CD4-positive, alpha-beta T cell (primary cell): Measurements from ENCODE around the gene FYN. TPM values are rescaled to one million over a fixed set of nuclear protein-coding genes. Genes with fewer than 3 reads are reported as not detected.
"Not testable (repeated sequence)": the region's sequence is repeated elsewhere in the genome, so short reads cannot be mapped to it uniquely, and the experiment has no call there.

Experiments used
- ATAC-seq: fragments of 200-7000 bp; cut with Tn5 transposase; one replicate; pipeline ENCODE4 v1.10.0; 2022; ENCODE audit warnings: mild to moderate bottlenecking; ENCODE audit not compliant: poor library complexity
- CTCF ChIA-PET: fragments of 350-600 bp; sonication (Branson Sonifier 250); formaldehyde crosslinking; loops from one replicate; lab custom pipeline; 2021; ENCODE audit warnings: antibody characterized with exemption, inconsistent platforms; lab: Charles Lee
- POLR2A ChIA-PET: fragments of 350-600 bp; sonication (Branson Sonifier 250); formaldehyde crosslinking; loops from one replicate; lab custom pipeline; 2021; ENCODE audit warnings: antibody characterized with exemption, inconsistent platforms; lab: Charles Lee
- DNase-seq, 14 experiments: peaks; one replicate each; pipeline ENCODE4 v3.0.0-alpha.2; 2013 to 2020; ENCODE audit warnings: mixed read lengths in 2 of 14
- H3K27ac ChIP-seq, 2 donors: one replicate each; pipeline versions ENCODE4 v1.5.1 to v1.7.0; 2013; ENCODE audit warnings: low read length in 2 of 2, low read depth in 1 of 2, mild to moderate bottlenecking in 1 of 2
- H3K27me3 ChIP-seq, 2 experiments: 1 replicate in 1 of 2; 2 replicates in 1 of 2; pipeline versions ENCODE4 v1.6.1 to v1.7.0; 2013; ENCODE audit warnings: low read length in 2 of 2, control low read depth in 1 of 2, mild to moderate bottlenecking in 1 of 2, moderate library complexity in 1 of 2; ENCODE audit not compliant: insufficient read depth in 2 of 2, control insufficient read depth in 1 of 2
- H3K36me3 ChIP-seq: one replicate; pipeline ENCODE4 v1.6.1; 2013; ENCODE audit warnings: low read length, control low read depth; ENCODE audit not compliant: insufficient read depth
- H3K4me1 ChIP-seq: one replicate; pipeline ENCODE4 v1.6.1; 2013; ENCODE audit warnings: low read length, control low read depth; ENCODE audit not compliant: insufficient read depth
- H3K4me3 ChIP-seq: one replicate; pipeline ENCODE4 v1.5.1; 2013; ENCODE audit warnings: mild to moderate bottlenecking, low read length, moderate library complexity
- H3K9me3 ChIP-seq, 2 experiments: 1 replicate in 1 of 2; 2 replicates in 1 of 2; pipeline versions ENCODE4 v1.6.1 to v1.7.0; 2013; ENCODE audit warnings: low read length in 2 of 2, mild to moderate bottlenecking in 2 of 2, control low read depth in 1 of 2, moderate library complexity in 1 of 2; ENCODE audit not compliant: control insufficient read depth in 1 of 2, insufficient read depth in 1 of 2
- H3K27ac Mint-ChIP-seq: one replicate; pipeline ENCODE4 v1.8.0; 2020; ENCODE audit warnings: mixed read lengths
- H3K27me3 Mint-ChIP-seq: one replicate; pipeline ENCODE4 v1.8.0; 2021; ENCODE audit warnings: mixed read lengths
- H3K36me3 Mint-ChIP-seq: one replicate; pipeline ENCODE4 v1.8.0; 2021; ENCODE audit warnings: low read depth, mixed read lengths
- H3K4me1 Mint-ChIP-seq: one replicate; pipeline ENCODE4 v1.8.0; 2021; ENCODE audit warnings: low read depth, mixed read lengths
- H3K4me3 Mint-ChIP-seq: one replicate; pipeline ENCODE4 v1.8.0; 2020; ENCODE audit warnings: mild to moderate bottlenecking, mixed read lengths
- H3K9me3 Mint-ChIP-seq: one replicate; pipeline ENCODE4 v1.8.0; 2020; ENCODE audit warnings: mixed read lengths
- CTCF ChIP-seq: fragments of 200-600 bp; IDR thresholded peaks from one replicate; pipeline ENCODE4 v1.8.0; 2022; ENCODE audit warnings: antibody characterized with exemption, mild to moderate bottlenecking
- intact Hi-C, 2 experiments: fragments of 100-400 bp; cut with DNase I in 1 of 2; cut with micrococcal nuclease in 1 of 2; formaldehyde crosslinking; loops; one replicate each; pipeline versions ENCODE4 v1.15.1 to v1.9.0; 2023 to 2025; cut with DNase I, micrococcal nuclease
- total RNA-seq, 174 experiments: library from RNA in 2 of 174; stranded (reverse) in 2 of 174; gene quantifications; one replicate each; pipeline ENCODE4 v1.2.3 and lab custom pipeline; 2021 to 2026

The FYN gene
- total RNA-seq, 2 experiments from 2014 or later = 419 TPM

- no peak for ATAC-seq
- H3K36me3 ChIP-seq = peaks cover 11% of the 10 kb centered on the region
- peaks cover 54% of the 10 kb centered on the region for H3K4me1 ChIP-seq
- CTCF ChIA-PET = no interaction called here
- no peaks in the 10 kb centered on the region for H3K9me3 Mint-ChIP-seq
- H3K36me3 Mint-ChIP-seq = peaks cover 36% of the 10 kb centered on the region
- peak overlapping the region; percentile 78 for H3K27ac Mint-ChIP-seq
- no peaks in the 10 kb centered on the region for H3K27me3 Mint-ChIP-seq
- H3K27ac ChIP-seq = no peak overlapping the region
- peaks cover 64% of the 10 kb centered on the region for H3K4me1 Mint-ChIP-seq
- peak overlapping the region; percentile 63 for H3K4me3 Mint-ChIP-seq
- intact Hi-C loops = loop anchor here in 1 of 2 experiments (2.0 kb wide), 1 partner anchor 13 kb away; no protein-coding TSS in a partner anchor
- TF ChIP-seq CTCF = no peak
- no peak for DNase-seq
- POLR2A ChIA-PET = interaction anchor here (2.9 kb wide), 1 partner anchor 13 kb away, joined by 13 read pairs; no protein-coding TSS in a partner anchor
- H3K27me3 ChIP-seq = no peaks in the 10 kb centered on the region
- no peaks in the 10 kb centered on the region for H3K9me3 ChIP-seq
- no peak overlapping the region for H3K4me3 ChIP-seq
Measured at GRCh38 chr6:111791415-111791814, 81.8 kb downstream of the FYN start.

GRCh38 chr6:111789598-111789997, 83.7 kb downstream of the FYN start:
- Histone ChIP-seq H3K27me3 (no peaks in the 10 kb centered on the region), H3K27ac (no peak overlapping the region), H3K9me3 (no peaks in the 10 kb centered on the region), H3K36me3 (peaks cover 11% of the 10 kb centered on the region), H3K4me3 (no peak overlapping the region), H3K4me1 (peaks cover 54% of the 10 kb centered on the region)
- TF ChIP-seq CTCF = no peak
- ChIA-PET CTCF (interaction anchor here (1.0 kb wide), 2 partner anchors 15 to 28 kb away, joined by 3 to 4 read pairs; no protein-coding TSS in a partner anchor), POLR2A (interaction anchor here (0.6 to 2.9 kb wide), 5 partner anchors 15 to 27 kb away, joined by 3 to 13 read pairs (median 3); no protein-coding TSS in a partner anchor)
- intact Hi-C loops = no loop called here
- Mint-ChIP-seq H3K27ac (no peak overlapping the region), H3K4me1 (peaks cover 56% of the 10 kb centered on the region), H3K36me3 (peaks cover 32% of the 10 kb centered on the region), H3K4me3 (no peak overlapping the region), H3K27me3 (no peaks in the 10 kb centered on the region), H3K9me3 (no peaks in the 10 kb centered on the region)
- DNase-seq (no peak), ATAC-seq (no peak)

GRCh38 chr6:111788379-111789276, 84.6 kb downstream of the FYN start:
- ATAC-seq = no peak
- H3K9me3 Mint-ChIP-seq = no peaks in the 10 kb centered on the region
- ChIA-PET CTCF (interaction anchor here (0.8 kb wide), 1 partner anchor 24 kb away, joined by 3 read pairs; no protein-coding TSS in a partner anchor), POLR2A (interaction anchor here (0.9 to 2.9 kb wide), 5 partner anchors 16 to 30 kb away, joined by 3 to 13 read pairs (median 4); no protein-coding TSS in a partner anchor)
- Histone ChIP-seq H3K27me3 (no peaks in the 10 kb centered on the region), H3K4me3 (no peak overlapping the region), H3K27ac (peak overlapping the region in 1 of 2 donors; percentile 13), H3K4me1 (peaks cover 53% of the 10 kb centered on the region), H3K9me3 (no peaks in the 10 kb centered on the region), H3K36me3 (peaks cover 17% of the 10 kb centered on the region)
- peaks cover 56% of the 10 kb centered on the region for H3K4me1 Mint-ChIP-seq
- intact Hi-C loops = no loop called here
- no peak overlapping the region for H3K4me3 Mint-ChIP-seq
- H3K27me3 Mint-ChIP-seq = no peaks in the 10 kb centered on the region
- TF ChIP-seq CTCF = no peak
- H3K36me3 Mint-ChIP-seq = peaks cover 35% of the 10 kb centered on the region
- no peak overlapping the region for H3K27ac Mint-ChIP-seq
- no peak for DNase-seq

- Mint-ChIP-seq H3K27ac (peak overlapping the region; percentile 84), H3K36me3 (peaks cover 48% of the 10 kb centered on the region), H3K4me1 (peaks cover 56% of the 10 kb centered on the region)
- intact Hi-C loops, ATAC-seq, H3K27ac ChIP-seq, H3K4me3 Mint-ChIP-seq, H3K9me3 Mint-ChIP-seq, H3K4me3 ChIP-seq, H3K27me3 ChIP-seq, POLR2A ChIA-PET, CTCF ChIA-PET, H3K9me3 ChIP-seq, DNase-seq, H3K27me3 Mint-ChIP-seq: not testable (repeated sequence)
- peaks cover 17% of the 10 kb centered on the region for H3K36me3 ChIP-seq
- H3K4me1 ChIP-seq = peaks cover 59% of the 10 kb centered on the region
Measured at GRCh38 chr6:111786151-111786550, 87.1 kb downstream of the FYN start.
